GM18907 (cell line): ENCODE measurements around the gene HDAC4.
"Not testable (repeated sequence)": the region's sequence is repeated elsewhere in the genome, so short reads cannot be mapped to it uniquely, and the experiment has no call there.

Source experiments
- ATAC-seq: cut with Tn5 transposase; IDR thresholded peaks from one replicate; pipeline ENCODE4 v1.9.1; 2021; ENCODE audit warnings: mild to moderate bottlenecking, moderate library complexity; ENCODE audit not compliant: unreplicated experiment

The HDAC4 gene

GRCh38 chr2:239180526-239181073, 220.2 kb downstream of the HDAC4 start:
- ATAC-seq: no peak

GRCh38 chr2:239179851-239180371, 220.9 kb downstream of the HDAC4 start:
- ATAC-seq: no peak

GRCh38 chr2:239178954-239179353, 221.9 kb downstream of the HDAC4 start:
- ATAC-seq: no peak

GRCh38 chr2:239178484-239178883, 222.3 kb downstream of the HDAC4 start:
- no peak for ATAC-seq

GRCh38 chr2:239177908-239178307, 222.9 kb downstream of the HDAC4 start:
- no peak for ATAC-seq

GRCh38 chr2:239177325-239177724, 223.5 kb downstream of the HDAC4 start:
- no peak for ATAC-seq

- ATAC-seq: not testable (repeated sequence)
These were observed 224.5 kb downstream of the HDAC4 start for GRCh38 chr2:239176138-239176803.

- no peak for ATAC-seq
These were observed 225.6 kb downstream of the HDAC4 start for GRCh38 chr2:239175181-239175580.

- no peak for ATAC-seq
These were observed 227.5 kb downstream of the HDAC4 start for GRCh38 chr2:239173301-239173700.

- ATAC-seq: no peak
These were observed 229.2 kb downstream of the HDAC4 start for GRCh38 chr2:239171643-239172042.

GRCh38 chr2:239169311-239170048, 231.3 kb downstream of the HDAC4 start:
- ATAC-seq: no peak

- no peak for ATAC-seq
These were observed 232.2 kb downstream of the HDAC4 start for GRCh38 chr2:239168575-239168974.

GRCh38 chr2:239167766-239168444, 232.9 kb downstream of the HDAC4 start:
- no peak for ATAC-seq

- ATAC-seq: no peak
These were observed 233.7 kb downstream of the HDAC4 start for GRCh38 chr2:239167011-239167673.

- no peak for ATAC-seq
These were observed 234.5 kb downstream of the HDAC4 start for GRCh38 chr2:239166201-239166834.

GRCh38 chr2:239165206-239165831, 235.5 kb downstream of the HDAC4 start:
- ATAC-seq: no peak

- no peak for ATAC-seq
These were observed 236.4 kb downstream of the HDAC4 start for GRCh38 chr2:239164335-239164871.

GRCh38 chr2:239163688-239164334, 237.0 kb downstream of the HDAC4 start:
- no peak for ATAC-seq
